Suprapubic skin (tissue), 4 donors: ENCODE results near the gene TMEM114.

ENCODE experiments used
- CTCF ChIP-seq, 2 donors: fragments of 200-600 bp in 1 of 2; fragments of 450-650 bp in 1 of 2; sonication (generic) in 1 of 2; IDR thresholded peaks; one replicate each; pipeline ENCODE4 v1.5.1; 2016 to 2019; ENCODE audit warnings: antibody characterized with exemption in 2 of 2, mild to moderate bottlenecking in 1 of 2, moderate library complexity in 1 of 2
- EP300 ChIP-seq: sonication (generic); formaldehyde crosslinking; IDR thresholded peaks from one replicate; pipeline ENCODE4 v1.6.1; 2017; ENCODE audit warnings: antibody characterized with exemption
- POLR2A ChIP-seq, 2 donors: fragments of 450-650 bp; IDR thresholded peaks; one replicate each; pipeline ENCODE4 v1.6.1; 2017; ENCODE audit warnings: antibody characterized with exemption in 2 of 2, mild to moderate bottlenecking in 2 of 2, moderate library complexity in 2 of 2
- POLR2AphosphoS5 ChIP-seq, 3 donors: sonication (generic); formaldehyde crosslinking; IDR thresholded peaks; one replicate each; pipeline ENCODE4 v1.6.1; 2017; ENCODE audit warnings: antibody characterized with exemption in 3 of 3

- no peak for TF ChIP-seq POLR2A (IDR thresholded peaks at IDR 0.05)
- no peak for TF ChIP-seq POLR2AphosphoS5 (IDR thresholded peaks at IDR 0.05)
- TF ChIP-seq CTCF (IDR thresholded peaks at IDR 0.05): no peak
- TF ChIP-seq EP300: no peak
Measured at GRCh38 chr16:8569650-8570346, 20.5 kb downstream of the TMEM114 start.
